ENCODE measurements around the gene C2orf69.

The C2orf69 gene

GRCh38 chr2:199929262-199929661 is 18.2 kb downstream of the C2orf69 start:
- DNase-seq (ENCODE audit: extremely low read depth, low read depth): no peak

GRCh38 chr2:199932312-199932855 is 21.3 kb downstream of the C2orf69 start:
- TF ChIP-seq CTCF (IDR thresholded peaks at IDR 0.05; ENCODE audit: low read depth, low read length, missing control alignments): no peak
- H3K4me3 ChIP-seq (replicated peaks; ENCODE audit: low read depth, low read length): no peak overlapping the region
- no peak for DNase-seq (ENCODE audit: extremely low read depth, low read depth)

More at GRCh38 chr2:199929262-199929661, 18.2 kb downstream of the C2orf69 start:
- H3K4me3 ChIP-seq (replicated peaks; ENCODE audit: low read depth, low read length): no peak overlapping the region
- no peak for TF ChIP-seq CTCF (IDR thresholded peaks at IDR 0.05; ENCODE audit: low read depth, low read length, missing control alignments)

- no peak for DNase-seq (ENCODE audit: extremely low read depth, low read depth)
- H3K4me3 ChIP-seq (replicated peaks; ENCODE audit: low read depth, low read length): no peak overlapping the region
- no peak for TF ChIP-seq CTCF (IDR thresholded peaks at IDR 0.05; ENCODE audit: low read depth, low read length, missing control alignments)
These were observed 22.4 kb downstream of the C2orf69 start for GRCh38 chr2:199933466-199933865.

- no peak for TF ChIP-seq CTCF (IDR thresholded peaks at IDR 0.05; ENCODE audit: low read depth, low read length, missing control alignments)
- no peak for DNase-seq (ENCODE audit: extremely low read depth, low read depth)
- no peak overlapping the region for H3K4me3 ChIP-seq (replicated peaks; ENCODE audit: low read depth, low read length)
These were observed 25.5 kb downstream of the C2orf69 start for GRCh38 chr2:199936554-199936953.

GRCh38 chr2:199940373-199940772 is 29.3 kb downstream of the C2orf69 start:
- no peak for DNase-seq (ENCODE audit: extremely low read depth, low read depth)
- H3K4me3 ChIP-seq (replicated peaks; ENCODE audit: low read depth, low read length): no peak overlapping the region
- TF ChIP-seq CTCF (IDR thresholded peaks at IDR 0.05; ENCODE audit: low read depth, low read length, missing control alignments): no peak

GRCh38 chr2:199943373-199943772 is 32.3 kb downstream of the C2orf69 start:
- no peak overlapping the region for H3K4me3 ChIP-seq (replicated peaks; ENCODE audit: low read depth, low read length)
- DNase-seq (ENCODE audit: extremely low read depth, low read depth): no peak
- no peak for TF ChIP-seq CTCF (IDR thresholded peaks at IDR 0.05; ENCODE audit: low read depth, low read length, missing control alignments)

GRCh38 chr2:199946196-199946595 is 35.1 kb downstream of the C2orf69 start:
- no peak for DNase-seq (ENCODE audit: extremely low read depth, low read depth)
- no peak for TF ChIP-seq CTCF (IDR thresholded peaks at IDR 0.05; ENCODE audit: low read depth, low read length, missing control alignments)
- H3K4me3 ChIP-seq (replicated peaks; ENCODE audit: low read depth, low read length): no peak overlapping the region
